K562 (cell line): Measurements from ENCODE around the gene CIP2A. TPM values are rescaled to one million over a fixed set of nuclear protein-coding genes. Genes with fewer than 3 reads are reported as not detected.

ENCODE experiments used
- ATAC-seq: fragments of 200-7000 bp; cut with Tn5 transposase; 3 replicates; pipeline ENCODE4 v1.9.1; 2020; ENCODE audit warnings: moderate library complexity
- BruUV-seq: library from RNA; stranded (reverse); fragments of 400-500 nt; replicated peaks from 2 replicates; lab custom pipeline; 2021; lab: Mats Ljungman, UMichigan
- CTCF ChIA-PET: fragments of 300-600 bp; formaldehyde crosslinking; extraction: SDS; loops from one replicate; lab custom pipeline; 2021; ENCODE audit warnings: low intra/inter-chr PET ratio; lab: Yijun Ruan, JAX
- POLR2A ChIA-PET: fragments of 300-600, 350-650 bp; sonication (Branson Sonifier 250); formaldehyde crosslinking; extraction: SDS; loops from one replicate; lab custom pipeline; 2021; ENCODE audit warnings: antibody characterized with exemption, inconsistent platforms; lab: Yijun Ruan, JAX
- DNase-seq, 4 experiments: peaks; one replicate each; pipeline versions ENCODE4 v3.0.0 to v3.0.0-alpha.2; 2011 to 2018; ENCODE audit warnings: low spot score in 3 of 4, mixed read lengths in 3 of 4; ENCODE audit errors: extremely low read depth in 1 of 4
- FAIRE-seq: peaks from 2 replicates; lab custom pipeline; 2011; peaks lifted over from hg19 to GRCh38; lab: Jason Lieb, UNC
- H2AFZ ChIP-seq: 2 replicates; pipeline ENCODE4 v1.6.0; 2011; ENCODE audit warnings: low read depth, low read length, control low read depth, inconsistent platforms
- H3K27ac ChIP-seq: fragments of 200-600 bp; 3 replicates; pipeline ENCODE4 v1.8.0; 2011; ENCODE audit warnings: low read depth, mild to moderate bottlenecking, control low read depth, inconsistent platforms, low read length, moderate library complexity, mixed read lengths; ENCODE audit errors: extremely low read depth
- H3K27me3 ChIP-seq, 2 experiments: fragments of 300-600 bp in 1 of 2; 2 replicates in 1 of 2; 3 replicates in 1 of 2; pipeline versions ENCODE4 v1.6.0 to v1.8.0; 2011; ENCODE audit warnings: inconsistent platforms in 2 of 2, low read length in 2 of 2, mild to moderate bottlenecking in 1 of 2, mixed read lengths in 1 of 2, moderate library complexity in 1 of 2; ENCODE audit not compliant: control insufficient read depth in 2 of 2, insufficient read depth in 2 of 2
- H3K36me3 ChIP-seq: fragments of 300-600 bp; 3 replicates; pipeline ENCODE4 v1.8.0; 2011; ENCODE audit warnings: mild to moderate bottlenecking, low read length, inconsistent platforms; ENCODE audit not compliant: control insufficient read depth, insufficient read depth
- H3K4me1 ChIP-seq, 2 experiments: fragments of 200-600 bp in 1 of 2; replicated peaks in 1 of 2; 2 replicates in 1 of 2; 3 replicates in 1 of 2; pipeline versions ENCODE4 v1.5.1 to v1.8.0; 2011; ENCODE audit warnings: inconsistent platforms in 2 of 2, low read length in 2 of 2, mild to moderate bottlenecking in 1 of 2, mixed read lengths in 1 of 2, moderate library complexity in 1 of 2; ENCODE audit not compliant: control insufficient read depth in 2 of 2, insufficient read depth in 2 of 2
- H3K4me2 ChIP-seq: 2 replicates; pipeline ENCODE4 v1.6.1; 2011; ENCODE audit warnings: low read length, control low read depth, inconsistent platforms, mixed read lengths; ENCODE audit not compliant: insufficient read depth
- H3K4me3 ChIP-seq: fragments of 200-600 bp; sonication (generic), shearing (Covaris generic); 2 replicates; pipeline ENCODE4 v1.5.1; 2016; ENCODE audit warnings: control low read depth, inconsistent platforms
- H3K79me2 ChIP-seq: fragments of 200-600 bp; 3 replicates; pipeline ENCODE4 v1.8.0; 2011; ENCODE audit warnings: low read length, inconsistent platforms; ENCODE audit not compliant: control insufficient read depth, insufficient read depth
- H3K9ac ChIP-seq, 2 experiments: 2 replicates each; pipeline versions ENCODE4 v1.6.0 to v1.6.1; 2011; ENCODE audit warnings: low read depth in 2 of 2, low read length in 2 of 2, control low read depth in 1 of 2, inconsistent platforms in 1 of 2, mild to moderate bottlenecking in 1 of 2, mixed read lengths in 1 of 2; ENCODE audit not compliant: insufficient read depth in 1 of 2
- H3K9me1 ChIP-seq: one replicate; pipeline ENCODE4 v1.6.0; 2011; ENCODE audit warnings: inconsistent platforms, mild to moderate bottlenecking, low read length, moderate library complexity; ENCODE audit not compliant: control insufficient read depth, insufficient read depth
- H3K9me3 ChIP-seq: replicated peaks from 2 replicates; pipeline ENCODE4 v1.5.1; 2011; ENCODE audit warnings: low read depth, low read length, inconsistent platforms; ENCODE audit not compliant: control insufficient read depth, insufficient read depth
- H4K20me1 ChIP-seq: replicated peaks from 2 replicates; pipeline ENCODE4 v1.6.1; 2011; ENCODE audit warnings: low read length, inconsistent platforms, mixed read lengths; ENCODE audit not compliant: control insufficient read depth, insufficient read depth
- CUX1 ChIP-seq: fragments of 200-800 bp; sonication (Bioruptor generic); IDR thresholded peaks from 2 replicates; pipeline ENCODE4 v1.6.1; 2016; ENCODE audit warnings: missing genetic modification characterization, missing compliant biosample characterization
- DIDO1 ChIP-seq: fragments of 450-650 bp; IDR thresholded peaks from 2 replicates; pipeline ENCODE4 v1.6.1; 2016; ENCODE audit warnings: low read depth, missing biosample characterization, missing genetic modification characterization
- NR1H2 ChIP-seq: sonication (generic); formaldehyde crosslinking; IDR thresholded peaks from 2 replicates; pipeline ENCODE4 v1.4.0; 2020; ENCODE audit warnings: mild to moderate bottlenecking, missing genetic modification reagents
- SREBF2 ChIP-seq: sonication (generic); formaldehyde crosslinking; IDR thresholded peaks from 2 replicates; pipeline ENCODE4 v1.4.0; 2020; ENCODE audit warnings: mild to moderate bottlenecking, missing genetic modification reagents
- XRCC3 ChIP-seq: fragments of 450-650 bp; IDR thresholded peaks from 2 replicates; pipeline ENCODE4 v1.6.1; 2017; ENCODE audit warnings: mild to moderate bottlenecking, moderate library complexity
- ZFPM2 ChIP-seq: fragments of 250-450 bp; sonication (Bioruptor Pico); IDR thresholded peaks from 2 replicates; pipeline ENCODE4 v1.5.1; 2022; ENCODE audit warnings: mild to moderate bottlenecking
- ZNF57 ChIP-seq: fragments of 450-650 bp; formaldehyde crosslinking; IDR thresholded peaks from 2 replicates; pipeline ENCODE4 v1.4.0; 2020; ENCODE audit warnings: mild to moderate bottlenecking, moderate library complexity
- in situ Hi-C: fragments of 300-500 bp; cut with MboI; formaldehyde crosslinking; loops from 4 replicates; pipeline ENCODE4 v1.15.0; 2018; ENCODE audit warnings: inconsistent platforms, mixed read lengths
- intact Hi-C: fragments of 100-400 bp; cut with micrococcal nuclease; formaldehyde crosslinking; loops from 2 replicates; pipeline ENCODE4 v1.14.2; 2022
- polyA plus RNA-seq, 8 experiments: library from polyadenylated mRNA; depleted of rRNA in 4 of 8; stranded (reverse) in 5 of 8; unstranded in 3 of 8; fragments of >200 nt; fragmentation: Nextera tagmentation in 2 of 8; fragmentation: Illumina TruSeq in 1 of 8; extraction: Ambion mirVana in 2 of 8; extraction: Trizol in 1 of 8; gene quantifications; 2 replicates each; pipeline versions ENCODE4 v1.2.1 to v1.2.3, GENCODE V29; 2011 to 2014; ENCODE audit warnings: inconsistent platforms in 1 of 8, missing spikeins in 1 of 8
- total RNA-seq, 7 experiments: library from RNA; depleted of rRNA in 6 of 7; stranded (reverse); fragments of >200 nt in 6 of 7; fragmentation: Illumina TruSeq in 2 of 7; extraction: Trizol in 2 of 7; gene quantifications; 2 replicates each; pipeline versions ENCODE4 v1.2.1 to v1.2.3, GENCODE V29; 2011 to 2021; ENCODE audit warnings: low replicate concordance in 1 of 7
- TF ChIP-seq, protein P1 (sequence below): fragments of 450-650 bp; IDR thresholded peaks from 2 replicates; pipeline ENCODE4 v1.6.1; 2016; ENCODE audit warnings: borderline replicate concordance

The CIP2A gene
- total and polyA plus RNA-seq, 9 of the 15 experiments (the other 6 are each of a cell fraction or from before 2014, with no cell fraction given): 10.5 to 41.7 (median 31.5) TPM

GRCh38 chr3:108503722-108504121, 85.5 kb downstream of the CIP2A start:
- Histone ChIP-seq H3K4me3 (no peak overlapping the region), H3K79me2 (no peaks in the 10 kb centered on the region), H3K27me3 (no peaks in the 10 kb centered on the region), H3K9ac (no peak overlapping the region), H3K36me3 (no peaks in the 10 kb centered on the region), H3K9me3 (no peaks in the 10 kb centered on the region), H3K4me2 (no peak overlapping the region), H3K4me1 (no peaks in the 10 kb centered on the region), H3K27ac (no peak overlapping the region), H3K9me1 (no peaks in the 10 kb centered on the region), H4K20me1 (no peaks in the 10 kb centered on the region), H2AFZ (no peak overlapping the region)
- TF ChIP-seq CUX1 (no peak), ZFPM2 (CRISPR knock-in tag) (no peak), XRCC3 (no peak), ZNF57 (CRISPR knock-in tag) (no peak), NR1H2 (CRISPR knock-in tag) (no peak), SREBF2 (CRISPR knock-in tag) (no peak), DIDO1 (tag) (no peak)
- TF ChIP-seq, protein P1, sequence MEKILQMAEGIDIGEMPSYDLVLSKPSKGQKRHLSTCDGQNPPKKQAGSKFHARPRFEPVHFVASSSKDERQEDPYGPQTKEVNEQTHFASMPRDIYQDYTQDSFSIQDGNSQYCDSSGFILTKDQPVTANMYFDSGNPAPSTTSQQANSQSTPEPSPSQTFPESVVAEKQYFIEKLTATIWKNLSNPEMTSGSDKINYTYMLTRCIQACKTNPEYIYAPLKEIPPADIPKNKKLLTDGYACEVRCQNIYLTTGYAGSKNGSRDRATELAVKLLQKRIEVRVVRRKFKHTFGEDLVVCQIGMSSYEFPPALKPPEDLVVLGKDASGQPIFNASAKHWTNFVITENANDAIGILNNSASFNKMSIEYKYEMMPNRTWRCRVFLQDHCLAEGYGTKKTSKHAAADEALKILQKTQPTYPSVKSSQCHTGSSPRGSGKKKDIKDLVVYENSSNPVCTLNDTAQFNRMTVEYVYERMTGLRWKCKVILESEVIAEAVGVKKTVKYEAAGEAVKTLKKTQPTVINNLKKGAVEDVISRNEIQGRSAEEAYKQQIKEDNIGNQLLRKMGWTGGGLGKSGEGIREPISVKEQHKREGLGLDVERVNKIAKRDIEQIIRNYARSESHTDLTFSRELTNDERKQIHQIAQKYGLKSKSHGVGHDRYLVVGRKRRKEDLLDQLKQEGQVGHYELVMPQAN: no peak
- FAIRE-seq: no peak
- DNase-seq: no peak
- in situ Hi-C loops: no loop called here
- intact Hi-C loops: no loop called here
- ATAC-seq: no peak
- POLR2A ChIA-PET: no interaction called here
- CTCF ChIA-PET: no interaction called here
- BruUV-seq: no TSS peak
